DMS79 (cell line): ENCODE measurements around the gene GREB1L.

Experiments used
- DNase-seq: peaks from one replicate; lab custom pipeline; 2025; lab: John Stamatoyannopoulos, UW

Gene GREB1L

DNA sequence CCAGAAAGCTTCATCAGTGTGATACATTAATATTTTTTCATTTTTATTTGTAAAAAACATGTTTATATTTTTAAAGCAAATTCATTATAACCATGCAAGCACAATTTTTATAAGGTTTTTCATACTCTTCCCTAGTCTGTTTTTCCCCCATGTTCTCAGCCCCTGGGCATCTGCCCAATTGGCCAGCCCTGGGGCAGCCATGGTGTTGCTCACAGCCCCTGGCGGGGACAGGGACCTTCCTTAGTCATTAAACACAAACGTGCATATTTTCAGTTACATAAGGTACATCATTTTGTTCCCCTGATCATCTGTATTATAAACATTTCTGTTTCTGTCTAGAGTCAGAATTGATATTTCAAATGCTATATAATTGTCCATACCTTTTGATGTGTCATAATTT lies 208.5 kb downstream of the GREB1L start:
- no peak for DNase-seq

GRCh38 chr18:21450913-21451312 lies 208.9 kb downstream of the GREB1L start:
- DNase-seq = no peak

DNA sequence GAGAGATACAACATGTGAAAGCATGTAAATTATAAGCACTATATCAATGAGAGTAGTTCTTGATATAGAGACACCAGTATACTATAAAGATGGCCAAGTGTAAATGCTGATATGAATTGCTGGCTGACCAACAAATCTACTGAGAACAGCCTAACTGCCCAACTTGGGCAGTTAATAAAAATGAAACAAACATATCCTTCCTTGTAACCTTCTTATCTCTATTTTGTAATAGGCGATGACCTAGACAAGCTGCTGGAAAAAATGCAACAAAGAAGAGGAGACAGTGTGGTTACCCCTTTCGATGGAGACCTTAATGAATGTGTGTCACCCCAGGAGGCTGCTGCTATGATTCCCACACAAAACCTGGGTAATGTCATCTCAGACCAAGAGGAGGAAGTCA lies 209.8 kb downstream of the GREB1L start:
- no peak for DNase-seq

DNA sequence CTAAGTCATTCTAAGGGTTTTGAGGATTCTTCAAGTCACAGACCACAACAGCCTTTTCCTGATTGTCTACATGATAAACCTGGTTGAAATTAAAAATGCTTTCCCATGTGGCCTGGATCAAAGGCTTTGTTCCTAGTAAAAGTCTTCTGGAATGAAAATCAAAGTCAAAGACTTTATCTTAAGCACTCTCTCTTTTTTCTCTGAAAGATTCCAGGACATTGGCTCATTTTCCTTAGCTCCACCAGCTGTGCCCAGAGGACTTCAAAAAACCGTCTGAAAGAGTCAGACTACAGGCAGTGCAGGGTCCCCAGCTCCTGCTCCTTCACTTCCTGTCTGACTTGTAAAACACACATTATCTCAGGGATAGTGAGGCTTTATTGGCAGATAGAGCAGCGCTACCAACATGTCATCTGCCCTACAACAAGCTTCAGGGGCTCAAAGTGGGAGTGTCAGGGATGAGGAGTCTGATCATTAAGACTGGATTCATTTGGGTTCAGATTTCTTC lies 210.3 kb downstream of the GREB1L start:
- DNase-seq = no peak

GRCh38 chr18:21452796-21453510 lies 210.9 kb downstream of the GREB1L start:
- DNase-seq = no peak

DNA sequence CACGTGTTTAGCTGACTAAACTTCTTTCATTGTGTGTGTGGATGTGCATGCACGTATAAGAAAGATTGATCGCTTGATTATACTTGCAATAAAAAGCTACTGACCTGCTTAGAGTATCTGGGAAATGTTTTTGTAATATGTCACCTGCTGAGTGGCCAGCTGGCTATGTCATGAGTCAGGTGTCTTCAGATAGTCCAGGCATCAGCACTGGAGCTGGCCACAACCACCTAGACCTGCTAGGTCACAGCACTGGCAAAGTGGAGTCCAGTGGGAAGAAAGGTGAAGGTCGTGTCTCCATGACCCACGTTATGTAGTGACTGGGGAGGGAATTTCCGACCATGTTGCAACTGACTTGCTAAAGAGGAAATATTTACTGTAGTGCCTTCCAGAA lies 211.5 kb downstream of the GREB1L start:
- no peak for DNase-seq

- no peak for DNase-seq
Observed at GRCh38 chr18:21454725-21455124, 212.7 kb downstream of the GREB1L start.

DNA sequence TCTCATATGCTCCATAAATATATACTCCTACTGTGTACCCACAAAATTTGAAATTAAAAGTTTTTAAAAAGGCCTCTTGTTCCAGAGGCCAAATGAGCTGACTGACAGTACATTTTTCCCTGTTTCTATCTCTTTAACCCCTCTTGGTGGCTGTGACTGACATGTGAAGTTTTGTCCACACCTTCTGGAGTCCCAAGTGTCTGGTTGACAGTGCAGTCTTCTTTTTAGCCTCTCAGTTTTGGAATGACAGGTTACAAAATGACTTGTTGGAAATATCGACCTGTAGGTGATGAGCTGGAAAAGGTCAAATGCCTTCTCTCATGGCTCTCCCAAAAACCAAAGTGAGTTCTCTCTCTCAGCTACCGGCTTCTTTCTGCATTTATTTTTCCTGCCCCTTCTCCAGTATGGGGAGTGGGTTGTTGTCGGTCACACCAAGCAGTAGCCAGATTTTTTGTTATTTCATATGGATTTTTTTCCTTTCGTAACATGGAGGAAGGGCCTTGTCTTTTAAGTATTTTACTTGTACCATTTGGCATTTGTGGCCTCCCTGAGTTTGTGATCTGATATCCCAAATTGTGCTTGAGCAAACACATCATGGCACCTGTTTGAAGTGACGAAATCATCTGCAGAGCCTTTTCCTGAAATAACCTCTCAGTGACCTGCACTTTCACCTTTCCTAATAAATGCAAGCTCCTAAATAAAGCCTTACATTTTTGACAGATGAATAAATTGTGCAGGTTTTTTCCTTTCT lies 214.6 kb downstream of the GREB1L start:
- DNase-seq = no peak

- no peak for DNase-seq
Observed at GRCh38 chr18:21457179-21457535, 215.1 kb downstream of the GREB1L start.

- no peak for DNase-seq
Observed at GRCh38 chr18:21458310-21458709, 216.3 kb downstream of the GREB1L start.

DNA sequence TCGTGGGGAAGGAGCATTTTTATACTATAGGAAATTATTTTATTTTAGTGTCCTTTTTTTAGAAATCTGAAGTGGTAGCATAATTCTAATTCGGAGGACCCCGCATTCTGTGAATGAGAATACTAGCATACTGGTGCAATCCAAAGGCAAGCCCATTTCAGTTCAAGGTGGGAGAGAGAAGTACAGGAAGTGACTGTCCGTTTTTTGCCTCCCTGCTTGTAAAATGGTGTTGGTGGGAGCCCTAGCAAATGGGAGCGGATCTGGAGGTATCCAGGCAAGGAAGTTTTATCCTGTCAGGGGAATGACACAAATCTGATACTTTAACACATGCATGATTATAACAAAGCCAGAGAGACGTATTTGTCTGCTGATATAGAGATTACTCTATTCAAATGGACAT lies 216.8 kb downstream of the GREB1L start:
- DNase-seq = no peak

- DNase-seq = no peak
Observed at GRCh38 chr18:21459706-21460286, 217.8 kb downstream of the GREB1L start.

DNA sequence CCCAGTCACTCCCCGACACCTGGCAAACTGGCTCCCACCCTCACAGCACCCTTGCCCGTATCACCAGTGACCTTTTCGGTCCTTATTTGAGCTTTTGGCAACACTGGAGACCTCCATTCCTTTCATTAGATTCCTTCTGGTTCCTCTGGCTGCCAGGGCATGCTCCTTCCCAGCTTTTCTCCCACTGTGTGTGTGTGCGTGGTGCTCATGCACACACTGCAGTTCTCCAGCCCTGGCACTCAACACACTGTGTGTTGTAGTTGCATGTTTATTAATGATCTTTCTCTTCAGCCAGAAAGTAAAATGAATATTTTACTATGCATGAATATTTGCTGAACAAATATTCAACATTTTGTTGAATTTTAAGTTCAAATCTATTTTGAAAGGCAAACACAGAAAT lies 219.4 kb downstream of the GREB1L start:
- no peak for DNase-seq

DNA sequence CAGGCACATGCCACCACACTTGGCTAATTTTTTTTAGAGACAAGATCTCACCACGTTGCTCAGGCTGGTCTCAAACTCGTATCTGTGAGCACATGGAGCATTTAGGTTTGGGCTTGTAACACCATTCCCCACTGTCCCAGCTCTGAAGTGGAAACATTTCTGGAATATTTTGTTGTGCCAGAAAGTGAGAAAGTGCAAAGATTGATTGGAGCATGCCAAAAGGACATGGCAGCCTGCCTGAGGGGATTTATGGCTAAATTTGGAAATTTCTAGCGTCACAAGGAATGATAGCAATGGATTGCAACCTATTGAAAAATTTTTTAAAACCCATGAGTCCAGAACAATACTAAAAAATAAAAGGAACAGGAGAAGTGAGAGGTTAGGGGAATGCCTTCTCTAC lies 221.7 kb downstream of the GREB1L start:
- DNase-seq = no peak

DNA sequence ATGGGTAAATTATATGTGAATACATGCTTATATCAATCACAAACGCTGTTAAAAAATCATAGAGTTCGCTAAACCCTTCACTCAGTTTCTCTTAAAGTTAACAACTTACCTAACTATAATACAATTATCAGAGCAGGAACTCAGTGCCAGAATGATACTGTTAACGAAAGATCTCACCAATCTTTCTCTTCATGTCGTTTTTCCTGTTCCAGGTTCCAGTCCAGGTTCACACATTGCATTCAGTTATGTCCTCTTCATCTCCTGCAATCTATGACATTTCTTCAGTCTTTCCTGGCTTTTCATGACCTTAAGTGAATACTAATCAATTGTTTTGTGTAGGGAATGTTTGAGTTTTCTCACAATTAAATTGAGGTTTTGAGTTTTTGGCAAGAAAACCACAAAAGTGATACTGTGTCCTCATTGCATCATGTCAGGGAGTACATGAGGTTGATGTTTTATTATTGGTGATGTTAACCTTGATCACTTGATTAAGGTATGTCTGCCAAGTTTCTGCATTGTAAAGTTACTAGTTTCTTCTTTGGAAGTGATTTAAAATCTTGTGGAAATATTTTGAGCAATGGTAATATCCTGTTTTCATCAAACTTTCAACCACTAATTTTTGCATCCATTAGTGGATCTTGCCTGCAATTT lies 226.6 kb downstream of the GREB1L start:
- no peak for DNase-seq

GRCh38 chr18:21472741-21473140 lies 230.7 kb downstream of the GREB1L start:
- DNase-seq = no peak

GRCh38 chr18:21474621-21475020 lies 232.6 kb downstream of the GREB1L start:
- no peak for DNase-seq

GRCh38 chr18:21479721-21480120 lies 237.7 kb downstream of the GREB1L start:
- DNase-seq = no peak

GRCh38 chr18:21481739-21482138 lies 239.7 kb downstream of the GREB1L start:
- DNase-seq = no peak

DNA sequence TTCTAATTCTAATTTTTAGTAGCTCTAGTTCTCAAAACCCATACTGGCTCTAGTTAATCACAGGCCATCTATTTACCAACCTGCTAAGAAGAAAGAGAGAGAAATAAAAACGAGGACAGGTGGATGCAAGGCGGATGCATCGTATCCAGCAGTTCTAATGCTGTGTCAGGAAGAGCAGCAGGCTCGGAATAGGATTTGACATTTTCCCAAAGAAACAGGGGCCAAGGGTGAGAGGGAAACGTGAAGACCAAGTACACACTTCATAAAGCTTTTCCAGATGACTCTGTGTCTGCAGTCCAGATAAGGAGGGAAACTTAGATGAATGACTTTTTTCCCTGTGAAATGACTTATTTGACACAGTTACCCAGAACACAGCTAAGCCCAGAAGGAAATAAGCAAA lies 241.0 kb downstream of the GREB1L start:
- no peak for DNase-seq

- no peak for DNase-seq
Observed at GRCh38 chr18:21484851-21485636, 243.0 kb downstream of the GREB1L start.

DNA sequence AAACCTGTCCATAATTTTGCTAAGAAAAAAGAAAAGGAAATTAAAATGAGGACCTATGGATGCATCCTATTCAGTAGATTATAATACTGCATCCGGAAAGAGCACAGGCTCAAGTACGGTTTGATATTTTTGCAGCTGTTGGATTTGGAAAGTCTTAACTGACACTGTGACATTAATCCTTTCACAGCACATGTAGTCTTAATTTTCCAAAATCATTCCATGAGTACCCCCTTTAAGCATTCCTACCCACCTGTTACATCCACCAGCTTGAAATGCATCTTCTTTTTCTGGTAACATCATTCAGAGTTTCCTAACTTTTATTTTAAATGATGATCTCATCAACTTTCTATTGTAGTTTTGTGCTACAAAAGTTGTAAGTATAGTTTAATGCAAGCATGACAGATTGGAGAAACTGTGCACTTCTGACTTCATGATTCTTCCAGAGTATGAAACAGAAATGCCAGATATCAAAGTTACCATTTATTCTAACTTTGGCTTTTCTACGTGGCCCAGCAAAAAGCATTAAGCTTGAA lies 244.9 kb downstream of the GREB1L start:
- DNase-seq = no peak
